ENCODE measurements around the gene SARDH. TPM values are rescaled to one million over a fixed set of nuclear protein-coding genes. Genes with fewer than 3 reads are reported as not detected.

Gene SARDH
- total and polyA plus RNA-seq, 2 donors (not counting 1 experiment from before 2014, with no cell fraction given), result 2.5 to 4.8 TPM

- Histone ChIP-seq H3K4me2 (ENCODE audit: extremely low read depth, insufficient read depth, low read length) (no peak overlapping the region), H2AFZ (ENCODE audit: low read length) (no peak overlapping the region)
Observed at GRCh38 chr9:133779081-133779480, 40.9 kb upstream of the SARDH start.

DNA sequence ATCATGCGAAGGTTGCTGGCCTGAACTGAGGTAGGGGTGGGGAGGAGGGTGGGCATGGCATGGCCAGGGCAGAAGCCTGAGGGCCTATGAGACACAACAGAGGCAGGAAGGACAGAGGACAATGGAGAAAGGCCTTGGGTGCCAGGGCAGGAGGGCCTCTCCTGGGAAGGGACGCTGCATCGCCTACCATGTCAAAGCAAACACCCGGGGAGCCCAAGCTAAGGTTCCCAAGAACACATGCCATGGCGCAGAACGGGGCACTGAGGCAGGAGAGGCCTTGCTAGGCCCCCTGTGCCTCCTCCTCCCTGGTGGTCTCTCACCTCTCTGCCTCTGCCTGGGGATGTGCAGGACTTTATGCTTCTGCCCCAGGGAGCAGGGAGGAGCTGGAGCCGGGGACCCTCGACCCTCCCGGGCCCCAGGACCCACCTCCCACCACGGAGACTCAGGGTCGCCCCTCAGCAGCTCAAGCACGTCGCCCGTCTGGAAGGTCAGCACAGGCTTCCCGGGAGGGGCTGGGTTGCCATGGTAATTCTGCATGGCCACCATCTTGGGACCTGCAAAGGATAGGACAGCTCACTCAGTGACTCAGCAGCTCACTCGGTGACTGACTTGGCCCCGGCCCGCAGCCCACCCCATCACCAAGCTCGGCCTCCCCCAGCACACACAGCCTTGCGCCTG, 40.3 kb upstream of the SARDH start:
- no peak for DNase-seq (ENCODE audit: low read depth in 2 of 2)
- no peaks in the 10 kb centered on the region for H3K4me1 ChIP-seq (ENCODE audit: control insufficient read depth, extremely low read depth, insufficient read depth, low read length)
- no peaks in the 10 kb centered on the region for H3K79me2 ChIP-seq (ENCODE audit: control insufficient read depth, insufficient read depth, low read length)
- no peak overlapping the region for H3K4me2 ChIP-seq (ENCODE audit: extremely low read depth, insufficient read depth, low read length)
- H3K36me3 ChIP-seq (ENCODE audit: control insufficient read depth, insufficient read depth, low read length), result peaks cover 18% of the 10 kb centered on the region
- H3K27ac ChIP-seq (ENCODE audit: insufficient read depth, low read length), result no peak overlapping the region
- TF ChIP-seq, protein P1, sequence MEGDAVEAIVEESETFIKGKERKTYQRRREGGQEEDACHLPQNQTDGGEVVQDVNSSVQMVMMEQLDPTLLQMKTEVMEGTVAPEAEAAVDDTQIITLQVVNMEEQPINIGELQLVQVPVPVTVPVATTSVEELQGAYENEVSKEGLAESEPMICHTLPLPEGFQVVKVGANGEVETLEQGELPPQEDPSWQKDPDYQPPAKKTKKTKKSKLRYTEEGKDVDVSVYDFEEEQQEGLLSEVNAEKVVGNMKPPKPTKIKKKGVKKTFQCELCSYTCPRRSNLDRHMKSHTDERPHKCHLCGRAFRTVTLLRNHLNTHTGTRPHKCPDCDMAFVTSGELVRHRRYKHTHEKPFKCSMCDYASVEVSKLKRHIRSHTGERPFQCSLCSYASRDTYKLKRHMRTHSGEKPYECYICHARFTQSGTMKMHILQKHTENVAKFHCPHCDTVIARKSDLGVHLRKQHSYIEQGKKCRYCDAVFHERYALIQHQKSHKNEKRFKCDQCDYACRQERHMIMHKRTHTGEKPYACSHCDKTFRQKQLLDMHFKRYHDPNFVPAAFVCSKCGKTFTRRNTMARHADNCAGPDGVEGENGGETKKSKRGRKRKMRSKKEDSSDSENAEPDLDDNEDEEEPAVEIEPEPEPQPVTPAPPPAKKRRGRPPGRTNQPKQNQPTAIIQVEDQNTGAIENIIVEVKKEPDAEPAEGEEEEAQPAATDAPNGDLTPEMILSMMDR (conservative IDR thresholded peaks at IDR 0.05 in 1 of 2, IDR thresholded peaks at IDR 0.05 in 1 of 2; ENCODE audit: low read depth in 1 of 2, low read length in 2 of 2), result no peak
- TF ChIP-seq EZH2 (IDR thresholded peaks at IDR 0.05; ENCODE audit: low read length, missing control alignments), result no peak
- H3K9ac ChIP-seq (ENCODE audit: insufficient read depth, low read length), result no peak overlapping the region
- no peaks in the 10 kb centered on the region for H4K20me1 ChIP-seq (ENCODE audit: control insufficient read depth, extremely low read depth, insufficient read depth, low read length)
- H3K27me3 ChIP-seq (ENCODE audit: control insufficient read depth, insufficient read depth, low read length), result no peaks in the 10 kb centered on the region
- H3K4me3 ChIP-seq (replicated peaks in 1 of 4; ENCODE audit: control extremely low read depth in 1 of 4, insufficient read depth in 1 of 4, low read depth in 3 of 4, low read length in 4 of 4), result no peak overlapping the region
- H3K9me3 ChIP-seq (ENCODE audit: control insufficient read depth, insufficient read depth, low read depth, low read length), result no peaks in the 10 kb centered on the region
- H2AFZ ChIP-seq (ENCODE audit: low read length), result no peak overlapping the region

More at GRCh38 chr9:133779081-133779480, 40.9 kb upstream of the SARDH start:
- Histone ChIP-seq H3K36me3 (ENCODE audit: control insufficient read depth, insufficient read depth, low read length) (peaks cover 18% of the 10 kb centered on the region), H3K9ac (ENCODE audit: insufficient read depth, low read length) (no peak overlapping the region), H3K27me3 (ENCODE audit: control insufficient read depth, insufficient read depth, low read length) (no peaks in the 10 kb centered on the region), H3K79me2 (ENCODE audit: control insufficient read depth, insufficient read depth, low read length) (no peaks in the 10 kb centered on the region), H4K20me1 (ENCODE audit: control insufficient read depth, extremely low read depth, insufficient read depth, low read length) (no peaks in the 10 kb centered on the region), H3K4me1 (ENCODE audit: control insufficient read depth, extremely low read depth, insufficient read depth, low read length) (no peaks in the 10 kb centered on the region), H3K27ac (ENCODE audit: insufficient read depth, low read length) (no peak overlapping the region), H3K4me3 (replicated peaks in 1 of 4; ENCODE audit: control extremely low read depth in 1 of 4, insufficient read depth in 1 of 4, low read depth in 3 of 4, low read length in 4 of 4) (no peak overlapping the region), H3K9me3 (ENCODE audit: control insufficient read depth, insufficient read depth, low read depth, low read length) (no peaks in the 10 kb centered on the region)
- no peak for TF ChIP-seq EZH2 (IDR thresholded peaks at IDR 0.05; ENCODE audit: low read length, missing control alignments)
- TF ChIP-seq, protein P1 (conservative IDR thresholded peaks at IDR 0.05 in 1 of 2, IDR thresholded peaks at IDR 0.05 in 1 of 2; ENCODE audit: low read depth in 1 of 2, low read length in 2 of 2), result no peak
- no peak for DNase-seq (ENCODE audit: low read depth in 2 of 2)

- H3K4me2 ChIP-seq (ENCODE audit: extremely low read depth, insufficient read depth, low read length), result no peak overlapping the region
- no peaks in the 10 kb centered on the region for H4K20me1 ChIP-seq (ENCODE audit: control insufficient read depth, extremely low read depth, insufficient read depth, low read length)
- no peak for TF ChIP-seq EZH2 (IDR thresholded peaks at IDR 0.05; ENCODE audit: low read length, missing control alignments)
- TF ChIP-seq, protein P1 (conservative IDR thresholded peaks at IDR 0.05 in 1 of 2, IDR thresholded peaks at IDR 0.05 in 1 of 2; ENCODE audit: low read depth in 1 of 2, low read length in 2 of 2), result no peak
- H3K79me2 ChIP-seq (ENCODE audit: control insufficient read depth, insufficient read depth, low read length), result no peaks in the 10 kb centered on the region
- H3K9me3 ChIP-seq (ENCODE audit: control insufficient read depth, insufficient read depth, low read depth, low read length), result no peaks in the 10 kb centered on the region
- H2AFZ ChIP-seq (ENCODE audit: low read length), result no peak overlapping the region
- H3K4me1 ChIP-seq (ENCODE audit: control insufficient read depth, extremely low read depth, insufficient read depth, low read length), result no peaks in the 10 kb centered on the region
- no peak overlapping the region for H3K27ac ChIP-seq (ENCODE audit: insufficient read depth, low read length)
- H3K36me3 ChIP-seq (ENCODE audit: control insufficient read depth, insufficient read depth, low read length), result peaks cover 18% of the 10 kb centered on the region
- DNase-seq (ENCODE audit: low read depth in 2 of 2), result no peak
- H3K27me3 ChIP-seq (ENCODE audit: control insufficient read depth, insufficient read depth, low read length), result no peaks in the 10 kb centered on the region
- no peak overlapping the region for H3K9ac ChIP-seq (ENCODE audit: insufficient read depth, low read length)
- no peak overlapping the region for H3K4me3 ChIP-seq (replicated peaks in 1 of 4; ENCODE audit: control extremely low read depth in 1 of 4, insufficient read depth in 1 of 4, low read depth in 3 of 4, low read length in 4 of 4)
Observed at GRCh38 chr9:133777871-133778270, 39.7 kb upstream of the SARDH start.

All from fibroblast of lung (primary cell).